ENCODE measurements around the gene GLCCI1.

The GLCCI1 gene

DNA sequence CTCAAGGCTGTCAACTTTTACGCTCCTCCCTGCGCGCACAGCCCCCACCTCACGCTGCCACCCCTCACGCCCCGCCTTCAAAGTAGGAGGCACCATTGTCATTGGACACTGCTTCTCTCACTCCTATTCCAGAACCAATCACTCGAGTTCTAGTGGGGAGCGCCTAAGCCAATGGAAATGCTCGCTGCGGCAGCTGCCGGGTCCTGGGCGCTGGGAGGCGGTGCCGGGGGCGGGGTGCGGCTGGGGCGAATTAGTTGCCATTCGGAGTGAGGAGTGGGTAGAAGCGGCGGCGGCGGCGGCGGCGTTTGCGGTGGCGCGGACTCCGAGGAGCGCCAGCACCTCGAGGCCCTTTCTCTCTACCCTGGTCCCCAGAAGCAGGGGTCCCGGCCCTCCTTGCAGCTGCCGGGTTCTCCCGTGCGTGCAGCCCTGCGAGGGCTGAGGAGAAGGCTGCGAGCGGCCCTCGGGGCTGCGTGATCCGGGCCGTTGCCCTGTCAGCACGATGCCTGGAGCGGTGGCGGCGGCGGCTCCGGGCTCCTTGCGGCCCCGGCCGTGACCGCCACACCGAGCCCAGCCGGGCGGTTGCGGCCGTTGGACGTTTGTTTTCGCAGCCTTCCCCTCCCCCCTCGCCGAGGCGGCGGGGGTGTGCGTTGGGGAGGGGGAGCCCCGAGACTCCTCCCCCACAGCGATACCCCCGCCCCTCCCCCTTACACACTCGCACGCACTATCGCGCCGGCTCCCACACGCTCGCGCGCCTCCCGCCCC lies at the start of gene GLCCI1:
Gene GLCCI1 (plus strand): TSS at position 253 of the 762 bp plus-strand sequence. CDS start 555 bp downstream, outside the sequence.
- DNase-seq = peak; percentile 98

DNA sequence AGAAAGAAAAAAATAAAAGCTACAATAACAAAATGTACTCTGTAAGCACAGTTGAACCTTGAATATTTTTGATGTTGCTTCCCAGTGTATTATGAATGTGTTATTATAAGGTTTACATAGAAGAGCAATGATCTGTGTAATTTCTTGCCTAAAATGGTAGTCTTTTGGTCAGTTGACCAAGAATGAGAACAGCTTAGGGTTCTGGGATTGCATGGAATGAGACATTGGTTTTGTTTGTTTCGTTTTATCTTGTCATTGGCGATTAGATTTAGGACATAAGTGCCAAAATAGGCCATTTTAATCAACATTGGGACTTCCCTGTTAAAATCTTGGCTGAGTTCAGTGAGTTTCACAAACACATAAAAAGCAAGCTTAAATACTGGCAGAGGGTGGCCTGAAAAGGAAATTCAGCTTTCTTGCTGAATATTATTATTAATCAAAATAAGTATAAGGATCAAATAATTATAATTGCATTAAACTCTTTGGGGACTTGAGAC lies 49.1 kb upstream of the GLCCI1 start:
- no peak for DNase-seq

DNA sequence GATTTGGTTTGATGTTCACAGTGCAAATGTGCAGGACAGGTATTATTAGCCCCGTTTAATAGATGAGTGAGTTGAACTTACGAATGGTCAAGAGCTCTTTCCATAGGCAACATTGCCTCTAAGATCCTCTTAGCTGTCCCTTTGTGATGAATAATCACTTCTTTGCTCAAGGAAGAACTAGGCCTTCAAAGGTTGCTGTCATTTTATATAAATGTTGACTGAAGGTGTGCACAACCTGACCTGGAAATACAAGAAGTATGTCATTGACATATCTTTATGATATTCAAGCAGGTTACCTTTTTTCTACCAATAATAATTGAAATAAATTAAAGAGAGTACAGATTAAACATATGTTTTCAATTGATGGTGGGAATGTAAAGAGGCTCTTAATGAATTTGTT lies 48.5 kb upstream of the GLCCI1 start:
- no peak for DNase-seq

DNA sequence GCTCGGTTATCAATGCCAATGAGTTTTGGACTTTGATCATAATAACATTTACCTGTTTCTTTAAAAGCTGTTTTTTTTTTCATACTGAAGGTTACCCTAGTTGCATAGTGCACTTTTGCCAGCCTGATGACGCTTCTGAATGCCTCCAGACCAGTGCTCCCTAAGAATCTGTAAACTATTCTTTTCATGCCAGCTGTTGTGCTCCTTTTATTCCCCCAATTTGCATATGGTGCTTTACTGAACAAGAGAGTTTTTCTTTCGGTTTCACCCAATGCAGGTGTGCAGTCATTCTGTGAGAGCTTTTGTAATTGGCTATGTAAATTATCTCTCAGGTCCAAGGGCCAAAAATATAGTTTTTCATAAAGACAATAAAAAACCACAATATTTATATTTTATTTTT lies 48.1 kb upstream of the GLCCI1 start:
- no peak for DNase-seq

DNA sequence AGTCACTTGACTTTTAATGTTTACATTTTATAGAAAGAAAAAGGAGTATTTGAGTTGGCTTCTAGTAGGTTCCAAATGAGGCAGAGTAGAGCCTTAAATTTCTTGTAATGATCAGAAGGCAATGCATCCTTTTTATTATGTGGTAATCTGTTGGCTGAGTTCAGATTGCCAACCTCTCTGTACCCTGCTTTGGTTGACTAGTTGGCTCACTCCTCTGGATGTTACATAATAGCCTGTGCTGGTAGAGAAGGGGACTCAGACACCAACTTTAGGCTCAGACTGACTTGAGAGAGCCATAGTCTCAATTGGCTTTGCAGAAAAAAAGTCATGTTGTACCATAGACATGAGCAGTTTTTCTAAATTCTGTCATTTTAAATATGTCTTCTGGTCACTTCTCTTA lies 46.8 kb upstream of the GLCCI1 start:
- DNase-seq = no peak

DNA sequence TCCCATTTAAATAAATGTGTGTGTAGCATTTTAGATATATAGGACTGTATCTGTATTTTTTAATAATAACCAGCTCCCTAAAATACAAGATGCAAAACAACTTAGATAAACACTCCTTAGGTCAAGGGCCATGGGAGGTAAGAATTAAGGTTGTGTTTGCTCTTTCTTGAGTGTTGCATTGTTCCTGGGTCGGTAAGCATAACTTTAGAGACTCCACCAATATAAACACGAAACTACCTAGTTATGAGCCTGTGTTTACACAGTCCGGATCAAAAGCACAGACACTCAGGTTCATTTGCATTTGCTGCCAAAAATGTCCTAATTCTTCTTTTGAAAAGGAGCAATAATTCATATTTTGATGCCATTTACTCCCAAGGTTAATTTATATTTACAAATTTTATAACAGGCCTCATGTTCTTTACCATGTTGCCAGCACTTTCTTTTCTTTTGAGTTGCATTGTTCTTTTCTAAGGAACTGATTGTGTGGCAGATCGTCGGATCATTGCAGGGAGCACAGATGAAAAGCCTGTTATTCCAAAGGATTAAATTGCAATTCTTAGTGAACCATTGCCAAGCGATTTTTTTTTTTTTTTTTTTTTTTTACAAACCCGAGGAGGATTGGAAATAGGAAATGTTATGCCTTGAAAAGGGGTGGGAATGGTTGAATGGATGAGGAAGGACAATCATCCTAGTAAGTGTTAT lies 45.8 kb upstream of the GLCCI1 start:
- DNase-seq = no peak

DNA sequence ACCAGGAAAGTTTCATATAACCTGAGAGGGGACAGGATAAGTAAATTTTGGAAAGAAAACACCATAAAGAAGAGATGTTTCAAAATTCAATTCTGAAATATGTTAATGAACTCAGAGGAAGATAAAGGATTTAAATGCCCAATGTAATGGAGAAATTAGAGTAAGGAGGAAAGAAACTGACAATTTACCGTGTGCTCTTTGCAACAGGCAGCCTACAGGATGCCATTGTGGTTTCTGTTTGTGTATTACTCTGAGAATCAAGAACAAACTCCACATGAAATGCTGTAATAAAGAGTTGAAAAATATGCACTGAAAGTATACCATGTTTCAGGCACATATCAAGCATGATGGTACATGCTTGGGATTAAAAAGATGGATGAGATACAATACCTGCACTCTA lies 44.8 kb upstream of the GLCCI1 start:
- no peak for DNase-seq

DNA sequence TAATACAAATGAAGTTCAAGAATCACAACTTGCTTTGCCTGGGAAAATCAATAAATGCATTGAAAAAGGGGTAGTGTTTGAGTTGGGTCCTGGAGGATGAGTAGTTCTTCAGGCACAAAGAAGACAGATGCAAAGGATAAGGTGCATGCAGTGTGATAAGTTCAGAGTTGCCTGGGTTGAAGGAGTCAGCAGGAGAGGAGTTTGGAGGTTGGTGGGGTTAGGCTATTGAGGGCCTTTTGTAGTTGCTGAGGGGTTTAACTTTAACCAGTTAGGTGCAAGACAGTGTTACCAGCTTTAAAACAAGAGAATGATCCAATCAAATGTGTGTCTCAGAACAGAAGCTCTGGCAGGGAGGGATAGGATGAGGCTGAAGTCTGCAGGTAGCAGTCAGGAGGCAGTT lies 44.3 kb upstream of the GLCCI1 start:
- DNase-seq = no peak

DNA sequence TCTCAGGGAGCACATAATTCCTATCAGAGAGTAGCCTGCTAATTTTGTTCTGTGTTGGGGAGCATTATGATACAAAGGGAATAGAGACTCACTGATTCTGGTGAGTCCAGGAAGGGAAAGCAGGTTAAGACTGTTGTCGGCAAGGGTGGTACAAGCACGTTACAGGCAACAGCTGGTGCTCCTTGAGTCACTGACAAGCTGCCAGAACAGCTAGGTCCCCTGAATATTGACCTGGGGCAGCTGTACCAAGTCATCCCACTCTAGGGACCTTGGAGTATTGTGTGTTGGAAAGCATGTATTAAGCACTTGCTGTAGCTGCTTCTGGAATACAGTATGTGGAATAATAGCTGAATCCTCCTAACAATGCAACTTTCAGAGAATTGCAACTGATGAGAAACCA lies 37.0 kb upstream of the GLCCI1 start:
- no peak for DNase-seq

DNA sequence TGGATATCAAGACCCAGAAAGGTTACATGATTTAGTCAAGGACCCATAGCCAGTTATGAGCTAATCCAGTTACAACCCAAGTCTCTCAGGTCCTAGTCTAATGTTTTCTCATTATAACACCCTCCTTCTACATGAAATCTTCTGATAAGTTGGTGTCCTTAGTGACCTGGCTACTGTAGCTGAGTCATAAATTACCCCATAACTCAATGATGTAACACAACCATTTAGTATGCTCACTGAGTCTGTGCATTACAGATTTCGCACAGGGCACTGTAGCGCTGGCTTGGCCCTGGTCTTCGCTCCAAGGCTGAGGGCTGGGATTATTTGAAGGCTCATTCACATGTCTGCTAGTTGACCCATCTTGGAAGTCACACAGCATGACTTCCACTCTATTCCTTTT lies 36.0 kb upstream of the GLCCI1 start:
- no peak for DNase-seq

DNA sequence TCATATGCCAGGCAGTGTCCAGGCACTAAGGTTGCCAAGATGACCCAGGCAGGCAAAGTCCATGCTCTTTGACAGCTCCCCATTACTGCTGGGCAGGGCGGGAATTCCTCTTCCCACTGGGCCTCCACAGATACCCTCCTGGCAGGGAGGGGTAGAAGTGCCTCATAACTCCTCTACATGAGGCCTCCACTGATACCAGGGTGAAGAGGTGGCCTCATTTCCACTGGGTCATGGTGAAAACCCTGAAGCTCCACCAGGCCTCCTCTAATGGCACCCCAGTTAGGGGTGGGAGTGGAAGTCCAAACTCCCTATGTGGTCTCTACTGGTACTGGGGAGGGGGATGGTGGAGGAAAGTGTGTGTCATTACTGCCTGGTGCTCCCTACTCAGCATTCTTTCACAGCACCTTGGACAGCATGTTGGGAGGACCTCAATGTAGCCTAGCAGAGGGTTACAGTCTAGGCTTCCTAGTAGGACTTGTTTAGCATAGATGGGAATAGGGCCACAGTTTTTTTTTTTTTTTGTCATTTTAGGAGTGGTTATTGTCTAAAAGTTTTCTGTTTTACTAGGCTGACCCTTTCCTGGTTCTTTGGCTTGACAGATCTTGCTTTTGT lies 34.6 kb upstream of the GLCCI1 start:
- DNase-seq = no peak

DNA sequence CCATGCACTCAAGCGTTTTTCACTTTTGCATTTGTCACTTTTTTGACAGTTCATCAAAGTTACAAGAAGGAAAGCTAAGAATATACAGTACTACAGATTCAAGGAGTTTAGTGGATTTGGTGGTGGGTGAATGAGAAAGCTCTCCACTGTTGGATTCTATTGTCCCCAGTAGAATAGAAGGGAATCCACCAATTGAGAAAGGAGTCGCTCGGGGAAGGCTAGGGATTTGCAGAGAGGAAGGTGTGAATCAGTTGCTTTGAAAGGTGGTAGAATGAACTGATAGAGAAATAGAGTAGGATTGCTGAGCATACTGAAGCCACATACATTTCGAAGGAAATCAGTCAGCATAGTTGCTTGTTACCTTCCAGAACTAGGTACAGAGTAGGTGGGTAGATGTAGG lies 33.7 kb upstream of the GLCCI1 start:
- no peak for DNase-seq

DNA sequence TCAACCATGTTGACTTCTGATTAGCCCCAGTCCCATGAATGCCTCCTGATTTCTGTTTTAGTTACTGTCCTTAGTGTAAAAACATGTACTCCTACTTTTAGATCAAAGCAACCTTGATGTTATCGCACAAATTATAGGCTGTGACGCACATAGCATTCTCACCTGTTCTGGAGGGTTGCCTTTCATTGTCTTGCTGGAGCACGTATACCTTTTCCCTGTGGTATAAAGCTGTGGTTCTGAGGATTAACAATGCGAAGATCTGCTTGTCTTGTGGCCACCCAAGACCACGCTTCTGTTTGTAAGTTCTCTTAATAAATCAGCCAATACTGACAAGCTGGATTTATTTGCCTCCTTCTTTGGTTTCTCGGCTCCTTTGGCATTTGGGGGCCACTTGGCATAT lies 30.1 kb upstream of the GLCCI1 start:
- DNase-seq = no peak

DNA sequence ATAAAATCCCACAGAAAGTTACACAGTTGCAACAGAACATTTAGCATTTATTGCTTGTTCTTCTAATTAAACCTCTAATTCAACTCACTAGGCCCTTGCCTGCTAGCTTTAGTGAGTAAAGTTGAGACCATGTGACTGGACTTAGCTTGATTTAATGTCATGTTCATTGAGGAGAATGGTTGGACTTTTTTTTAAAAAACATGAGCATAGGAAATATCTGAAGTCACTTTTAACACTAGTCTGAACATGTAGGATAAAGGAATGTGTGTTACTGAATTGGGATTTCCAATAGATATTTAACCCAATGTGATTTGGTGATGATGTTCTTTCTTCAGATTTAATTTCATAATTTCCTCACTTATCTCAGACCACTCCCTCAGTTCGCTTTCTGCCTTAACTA lies 24.6 kb upstream of the GLCCI1 start:
- DNase-seq = no peak

DNA sequence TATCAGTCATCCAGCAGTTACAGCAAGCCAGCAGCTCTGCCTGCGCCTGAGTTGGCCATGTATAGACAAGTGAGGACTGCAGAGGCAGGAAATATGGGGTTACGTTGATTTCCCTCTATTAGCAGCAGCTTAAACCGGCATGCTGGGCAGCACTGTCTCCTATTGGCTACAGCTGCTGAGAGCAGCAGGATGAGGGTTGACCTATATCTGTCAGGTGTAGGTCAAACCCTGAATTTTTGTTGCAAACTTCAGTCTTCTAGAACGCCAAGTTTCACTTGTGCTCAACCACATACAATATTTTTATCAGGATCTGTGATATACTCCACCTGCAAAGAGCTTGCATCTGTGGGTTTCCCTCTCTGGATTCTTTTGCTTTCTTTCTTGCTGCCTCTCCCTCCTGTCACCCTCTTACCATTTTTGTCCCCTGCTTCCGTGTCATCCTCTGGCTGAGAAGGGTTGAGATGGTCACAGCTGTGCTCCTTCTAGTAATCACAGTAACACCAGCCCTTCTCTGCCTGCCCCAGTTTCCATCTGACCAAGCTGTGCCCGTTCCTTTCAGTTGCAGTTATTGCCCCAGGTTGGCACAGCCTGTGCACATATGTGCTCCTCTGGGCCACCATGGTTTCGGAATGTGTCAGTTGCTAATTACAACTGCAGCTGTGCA lies 23.8 kb upstream of the GLCCI1 start:
- DNase-seq = no peak

DNA sequence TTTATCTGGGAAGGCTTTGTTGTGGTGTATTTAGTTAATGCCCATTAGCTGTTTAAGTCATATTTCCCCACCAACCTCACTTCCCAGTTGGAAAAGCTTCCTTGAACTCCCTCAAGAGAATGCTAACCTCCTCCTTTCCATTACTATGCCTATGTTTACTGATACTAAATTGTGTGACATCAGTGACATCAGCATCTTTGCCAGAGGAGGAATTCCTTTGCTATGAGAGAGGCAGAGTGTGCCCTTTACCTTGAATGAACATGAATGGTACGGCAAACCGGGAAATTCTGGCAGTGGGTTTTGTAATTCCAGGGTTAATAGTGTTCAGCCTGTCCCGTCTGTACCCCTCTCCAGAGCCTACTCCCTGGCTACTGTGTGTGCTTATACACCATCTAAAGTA lies 22.1 kb upstream of the GLCCI1 start:
- no peak for DNase-seq

DNA sequence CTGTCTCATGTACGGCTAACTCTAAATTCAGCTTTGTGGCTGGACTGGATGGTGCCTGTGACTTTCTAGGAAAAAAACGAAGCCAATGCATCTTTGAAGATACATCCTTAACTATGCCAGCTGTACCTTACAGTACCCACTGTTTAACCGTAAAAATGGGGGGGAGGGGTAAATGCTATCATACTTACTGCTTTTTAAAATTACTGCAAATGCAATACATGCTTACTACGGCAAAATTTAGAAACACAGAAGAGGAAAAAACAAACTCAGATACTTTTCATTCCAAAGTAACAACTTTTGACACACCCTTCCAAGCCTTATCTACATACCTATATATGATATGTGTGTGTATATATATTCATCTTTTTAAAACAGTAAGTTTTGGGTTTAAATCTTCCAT lies 20.4 kb upstream of the GLCCI1 start:
- no peak for DNase-seq

DNA sequence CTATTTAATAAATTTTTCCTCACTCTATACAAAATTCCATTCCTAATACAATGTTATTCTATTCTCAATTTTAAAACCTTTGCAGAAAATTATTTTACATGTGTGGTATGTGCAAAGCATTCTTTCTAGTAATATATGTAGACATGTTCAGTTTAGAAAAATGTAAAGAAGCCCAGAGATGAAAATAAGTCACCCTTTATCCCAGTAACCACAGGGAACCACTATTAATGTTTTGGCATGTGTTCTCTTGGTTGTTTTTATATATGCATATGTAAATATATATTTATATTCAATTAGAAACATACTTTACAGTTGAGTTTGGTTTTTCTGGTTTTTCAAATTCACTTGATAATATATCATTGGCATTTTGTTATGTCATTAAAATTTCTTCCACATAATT lies 14.8 kb upstream of the GLCCI1 start:
- DNase-seq = no peak

DNA sequence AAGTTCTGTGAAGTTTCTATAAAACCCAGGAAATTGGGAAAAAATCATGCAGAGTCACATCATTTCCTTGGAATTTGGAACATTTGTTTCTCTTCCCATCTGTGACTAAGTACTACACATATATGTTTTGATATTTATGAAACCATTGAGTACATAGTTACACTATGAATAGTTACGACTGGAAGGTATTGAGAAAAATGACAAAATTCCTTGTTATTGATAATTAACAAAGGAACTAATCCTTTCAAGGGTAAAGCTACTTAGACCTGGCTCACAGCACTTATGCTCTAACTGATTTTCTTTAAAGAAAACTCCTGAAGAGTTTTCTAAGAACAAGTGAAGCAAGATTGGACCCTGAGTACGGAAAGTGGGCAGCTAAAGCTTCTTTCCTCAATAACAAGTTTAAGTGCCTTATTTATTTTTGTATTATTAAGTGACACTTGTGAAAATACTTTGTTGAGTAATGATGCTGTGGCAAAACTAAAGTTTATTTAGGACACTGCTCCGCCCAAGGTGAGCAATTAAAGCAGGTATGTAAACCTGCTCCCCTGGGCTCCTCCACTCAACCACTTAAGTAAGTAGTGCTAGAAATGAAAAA lies 12.0 kb upstream of the GLCCI1 start:
- DNase-seq = no peak

DNA sequence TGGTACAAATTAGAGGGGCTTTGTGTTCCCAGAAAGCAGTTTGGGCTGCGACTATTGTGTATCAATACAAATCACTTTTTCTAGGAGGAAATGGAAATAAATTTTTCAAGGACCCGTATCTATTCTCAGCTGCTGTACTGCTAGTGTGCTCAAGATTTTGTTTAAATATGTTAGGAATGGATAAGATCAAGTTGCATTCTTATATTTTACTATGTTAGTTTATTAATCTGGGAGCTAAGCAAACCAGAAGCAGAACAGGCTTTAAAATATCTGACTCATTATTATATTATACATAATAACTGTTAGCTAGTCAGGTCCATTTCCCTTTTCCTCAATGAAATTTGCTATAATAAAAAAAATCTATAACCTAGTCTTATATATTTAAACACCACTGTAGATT lies 11.1 kb upstream of the GLCCI1 start:
- DNase-seq = no peak

DNA sequence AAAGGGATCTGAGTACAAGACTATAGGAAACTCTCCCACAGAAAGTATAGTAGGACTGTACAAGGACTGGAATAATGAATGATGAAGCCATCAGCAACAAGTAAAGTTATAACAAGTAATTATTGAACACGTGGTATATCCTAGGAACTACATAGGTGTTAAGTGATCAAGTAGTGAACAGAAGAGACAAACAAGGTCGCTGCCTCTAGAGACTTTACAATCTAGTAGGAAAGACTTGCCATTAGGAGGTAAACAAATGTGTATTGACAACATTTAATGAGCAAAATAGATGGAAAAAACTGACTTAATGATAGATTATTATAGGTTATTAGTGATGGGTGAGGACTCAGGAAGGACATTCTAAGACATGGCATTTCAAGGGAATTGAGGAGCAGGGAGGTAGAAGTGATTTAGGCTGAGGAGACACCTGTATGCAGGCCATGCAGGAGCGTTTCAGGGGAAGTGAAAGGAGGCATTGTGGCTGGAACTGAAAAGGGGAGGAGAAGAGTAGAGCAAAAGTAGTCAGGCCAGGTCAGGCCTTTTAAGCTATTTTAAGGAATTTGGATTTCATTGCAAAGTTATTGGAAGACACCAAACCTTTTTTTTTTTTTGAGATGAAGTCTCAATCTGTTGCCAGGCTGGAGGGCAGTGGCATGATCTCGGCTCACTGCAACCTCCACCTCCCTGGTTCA lies 8.5 kb upstream of the GLCCI1 start:
- DNase-seq = no peak

DNA sequence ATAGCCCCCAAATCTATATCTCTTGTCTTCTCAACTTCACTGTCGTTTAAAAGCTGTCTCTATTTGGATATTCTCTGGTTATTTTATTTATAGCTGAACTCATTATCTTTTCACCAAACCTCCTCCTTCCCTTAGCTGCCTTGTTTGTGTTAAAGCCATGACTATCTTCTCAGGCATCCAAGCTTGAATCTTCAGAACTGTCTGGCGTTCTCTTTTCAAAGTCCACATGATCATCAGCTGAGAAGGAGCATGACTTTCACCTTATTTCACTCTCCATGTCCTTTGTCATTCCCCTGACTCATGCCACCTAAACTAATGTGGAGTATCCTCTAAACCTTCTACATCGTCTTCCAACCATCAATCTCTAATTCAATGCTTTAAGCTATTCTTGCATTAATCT lies 5.7 kb upstream of the GLCCI1 start:
- DNase-seq = no peak

DNA sequence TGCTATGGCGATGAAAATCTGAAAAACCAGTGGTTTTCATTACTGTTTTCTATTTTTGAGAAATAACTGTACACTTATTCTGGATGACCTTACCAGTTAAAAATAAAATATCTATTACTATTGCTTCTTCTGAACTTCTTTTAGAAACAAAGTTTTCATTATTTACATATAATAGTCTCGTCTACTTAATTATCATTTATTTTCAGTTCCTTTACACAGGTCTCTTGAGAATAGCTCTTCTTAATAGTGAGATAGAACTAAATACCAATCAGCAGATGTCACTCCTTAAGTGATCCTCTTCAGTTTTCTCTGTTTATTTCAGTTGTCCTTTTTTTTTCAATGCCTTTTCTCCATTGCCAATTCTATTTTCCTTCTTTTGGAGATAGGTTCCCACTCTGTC lies 4.3 kb upstream of the GLCCI1 start:
- no peak for DNase-seq
